Endothelial cell of umbilical vein (primary cell): ENCODE results near the gene PLPPR2. TPM values are rescaled to one million over a fixed set of nuclear protein-coding genes. Genes with fewer than 3 reads are reported as not detected.

Experiments
- BruUV-seq: library from RNA; stranded (reverse); fragments of 400-500 nt; replicated peaks from 2 replicates; lab custom pipeline; 2021; lab: Mats Ljungman, UMichigan
- CTCF ChIA-PET: fragments of 300-600, 350-600 bp; sonication (Branson Sonifier 250); formaldehyde crosslinking; loops from one replicate; lab custom pipeline; 2021; ENCODE audit warnings: antibody characterized with exemption, inconsistent platforms; lab: Charles Lee
- POLR2A ChIA-PET: fragments of 300-600, 350-600 bp; sonication (Branson Sonifier 250); formaldehyde crosslinking; loops from one replicate; lab custom pipeline; 2021; ENCODE audit warnings: antibody characterized with exemption, inconsistent platforms; lab: Charles Lee
- DNase-seq: peaks from one replicate; pipeline ENCODE4 v3.0.0-alpha.2; 2011; ENCODE audit warnings: low read depth, low spot score
- FAIRE-seq: peaks from 2 replicates; lab custom pipeline; 2011; peaks lifted over from hg19 to GRCh38; lab: Jason Lieb, UNC
- H2AFZ ChIP-seq: 2 replicates; pipeline ENCODE4 v1.6.0; 2012; ENCODE audit warnings: low read depth, low read length, control low read depth, inconsistent platforms
- H3K27ac ChIP-seq: 2 replicates; pipeline ENCODE4 v1.5.1; 2011; ENCODE audit warnings: low read depth, mild to moderate bottlenecking, control low read depth, low read length, moderate library complexity; ENCODE audit not compliant: insufficient read depth
- H3K27me3 ChIP-seq, 2 experiments: 2 replicates each; pipeline versions ENCODE4 v1.6.0 to v1.6.1; 2011; ENCODE audit warnings: low read length in 2 of 2, mixed read lengths in 1 of 2; ENCODE audit not compliant: control insufficient read depth in 2 of 2, insufficient read depth in 2 of 2
- H3K36me3 ChIP-seq, 2 experiments: 2 replicates in 1 of 2; 3 replicates in 1 of 2; pipeline ENCODE4 v1.5.1; 2011; ENCODE audit warnings: low read length in 2 of 2, mild to moderate bottlenecking in 1 of 2, moderate library complexity in 1 of 2; ENCODE audit not compliant: control insufficient read depth in 2 of 2, insufficient read depth in 2 of 2; ENCODE audit errors: extremely low read depth in 1 of 2
- H3K4me1 ChIP-seq: 3 replicates; pipeline ENCODE4 v1.5.1; 2011; ENCODE audit warnings: mild to moderate bottlenecking, low read length; ENCODE audit not compliant: control insufficient read depth, insufficient read depth; ENCODE audit errors: extremely low read depth
- H3K4me2 ChIP-seq: 2 replicates; pipeline ENCODE4 v1.6.1; 2011; ENCODE audit warnings: low read length, control low read depth, mixed read lengths; ENCODE audit not compliant: insufficient read depth
- H3K4me3 ChIP-seq, 3 experiments: fragments of 200-600 bp in 1 of 3; sonication (generic), shearing (Covaris generic) in 1 of 3; replicated peaks in 1 of 3; 2 replicates each; pipeline ENCODE4 v1.5.1; 2011 to 2016; ENCODE audit warnings: control low read depth in 3 of 3, low read length in 3 of 3, mild to moderate bottlenecking in 2 of 3, inconsistent platforms in 1 of 3, low read depth in 1 of 3, moderate library complexity in 1 of 3; ENCODE audit not compliant: insufficient read depth in 1 of 3
- H3K79me2 ChIP-seq: 2 replicates; pipeline ENCODE4 v1.6.0; 2012; ENCODE audit warnings: low read length, inconsistent platforms; ENCODE audit not compliant: control insufficient read depth, insufficient read depth
- H3K9ac ChIP-seq: replicated peaks from 2 replicates; pipeline ENCODE3; 2011; ENCODE audit warnings: low read length, control low read depth; ENCODE audit not compliant: insufficient read depth; ENCODE audit errors: extremely low read depth
- H3K9me1 ChIP-seq: replicated peaks from 3 replicates; pipeline ENCODE4 v1.6.0; 2011; ENCODE audit warnings: mild to moderate bottlenecking, low read length; ENCODE audit not compliant: control insufficient read depth, insufficient read depth; ENCODE audit errors: extremely low read depth
- H3K9me3 ChIP-seq: replicated peaks from 2 replicates; pipeline ENCODE4 v1.5.1; 2012; ENCODE audit warnings: low read length, inconsistent platforms; ENCODE audit not compliant: control insufficient read depth, insufficient read depth
- H4K20me1 ChIP-seq: replicated peaks from 2 replicates; pipeline ENCODE3; 2011; ENCODE audit warnings: mild to moderate bottlenecking, low read length; ENCODE audit not compliant: control insufficient read depth, insufficient read depth; ENCODE audit errors: extremely low read depth
- EZH2 ChIP-seq: IDR thresholded peaks from 2 replicates; pipeline ENCODE4 v1.6.1; 2012; ENCODE audit warnings: borderline replicate concordance, low read depth, mild to moderate bottlenecking, moderate library complexity, low read length, inconsistent platforms; ENCODE audit not compliant: severe bottlenecking
- JUN ChIP-seq: IDR thresholded peaks from 2 replicates; pipeline ENCODE4 v1.6.1; 2011; ENCODE audit warnings: borderline replicate concordance, low read depth; ENCODE audit not compliant: insufficient read length, insufficient read depth
- dilution Hi-C: fragments of 300-500 bp; cut with MboI; formaldehyde crosslinking; loops from one replicate; pipeline ENCODE4 v1.15.0; 2019; ENCODE audit warnings: low sequenced_read_pairs; ENCODE audit not compliant: extremely low pct_ligation_motif_present
- intact Hi-C: fragments of 100-400 bp; cut with micrococcal nuclease; formaldehyde crosslinking; loops from one replicate; pipeline ENCODE4 v1.10.0; 2022
- polyA plus RNA-seq, 4 experiments: library from polyadenylated mRNA; depleted of rRNA in 3 of 4; stranded (reverse) in 3 of 4; unstranded in 1 of 4; fragments of >200 nt; gene quantifications; 2 replicates each; pipeline versions ENCODE4 v1.2.1 to v1.2.3, GENCODE V29; 2011 to 2012; ENCODE audit warnings: missing spikeins in 1 of 4
- total RNA-seq: library from RNA; stranded (reverse); gene quantifications from 2 replicates; pipeline ENCODE4 v1.2.3, GENCODE V29; 2021
- TF ChIP-seq, protein P1 (sequence below), 2 donors: IDR thresholded peaks; 1 replicate in 1 of 2; 2 replicates in 1 of 2; pipeline ENCODE4 v1.5.1; 2011; ENCODE audit warnings: low read length in 2 of 2, mild to moderate bottlenecking in 2 of 2, moderate library complexity in 2 of 2, control low read depth in 1 of 2, inconsistent platforms in 1 of 2, low read depth in 1 of 2; ENCODE audit not compliant: insufficient read depth in 1 of 2; ENCODE audit errors: extremely low read depth in 1 of 2

PLPPR2 gene
- total and polyA plus RNA-seq, 2 donors (not counting 3 experiments of a cell fraction or from before 2014, with no cell fraction given), result 23.7 to 28.7 TPM

DNA sequence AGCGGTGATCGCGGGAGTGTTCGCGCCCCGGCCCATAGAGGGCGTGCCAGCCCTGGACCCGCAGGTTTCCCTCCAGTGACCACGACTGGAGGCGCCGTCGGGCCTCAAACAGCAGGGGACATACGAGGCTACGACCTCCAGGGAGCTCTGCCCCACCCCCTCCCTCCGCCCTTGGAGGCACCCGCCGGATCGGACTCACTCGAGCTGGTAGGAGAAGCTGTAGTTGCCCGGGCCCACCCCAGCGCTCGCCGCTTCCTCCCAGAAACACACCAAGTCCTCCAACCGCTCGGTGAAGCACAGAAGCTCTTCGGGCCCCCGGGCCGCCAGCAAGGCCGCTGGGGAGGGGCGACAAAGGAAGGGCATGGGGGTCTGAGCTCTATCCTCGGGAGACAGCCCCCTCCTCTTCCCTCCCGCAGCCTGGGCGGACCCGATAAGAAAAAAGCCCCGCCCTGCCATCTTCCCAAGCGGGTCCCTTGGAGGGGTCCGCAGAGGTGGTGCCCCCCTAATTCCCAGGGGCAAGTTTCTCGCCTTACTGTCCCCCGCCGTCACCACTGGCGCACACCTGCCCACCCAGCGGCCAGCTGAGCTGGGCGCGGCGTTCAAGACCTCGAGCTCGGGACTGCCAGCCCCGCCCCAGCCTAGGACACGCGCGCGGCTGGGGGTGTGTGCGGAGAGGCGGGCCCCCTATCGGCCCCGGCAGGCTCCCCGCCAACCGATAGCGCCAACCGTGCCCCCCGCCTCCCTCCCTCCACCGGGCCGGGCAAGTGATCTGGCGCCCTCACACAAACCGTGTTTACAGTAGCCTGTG, 27.9 kb downstream of the PLPPR2 start:
- no peaks in the 10 kb centered on the region for H4K20me1 ChIP-seq
- POLR2A ChIA-PET, result interaction anchor here (0.6 to 0.8 kb wide), 3 partner anchors 43 to 82 kb away, joined by 3 to 9 read pairs (median 6); no protein-coding TSS in a partner anchor
- H3K9me1 ChIP-seq, result no peaks in the 10 kb centered on the region
- no peaks in the 10 kb centered on the region for H3K36me3 ChIP-seq
- no peak for TF ChIP-seq JUN
- no peak for TF ChIP-seq EZH2
- TF ChIP-seq, protein P1, sequence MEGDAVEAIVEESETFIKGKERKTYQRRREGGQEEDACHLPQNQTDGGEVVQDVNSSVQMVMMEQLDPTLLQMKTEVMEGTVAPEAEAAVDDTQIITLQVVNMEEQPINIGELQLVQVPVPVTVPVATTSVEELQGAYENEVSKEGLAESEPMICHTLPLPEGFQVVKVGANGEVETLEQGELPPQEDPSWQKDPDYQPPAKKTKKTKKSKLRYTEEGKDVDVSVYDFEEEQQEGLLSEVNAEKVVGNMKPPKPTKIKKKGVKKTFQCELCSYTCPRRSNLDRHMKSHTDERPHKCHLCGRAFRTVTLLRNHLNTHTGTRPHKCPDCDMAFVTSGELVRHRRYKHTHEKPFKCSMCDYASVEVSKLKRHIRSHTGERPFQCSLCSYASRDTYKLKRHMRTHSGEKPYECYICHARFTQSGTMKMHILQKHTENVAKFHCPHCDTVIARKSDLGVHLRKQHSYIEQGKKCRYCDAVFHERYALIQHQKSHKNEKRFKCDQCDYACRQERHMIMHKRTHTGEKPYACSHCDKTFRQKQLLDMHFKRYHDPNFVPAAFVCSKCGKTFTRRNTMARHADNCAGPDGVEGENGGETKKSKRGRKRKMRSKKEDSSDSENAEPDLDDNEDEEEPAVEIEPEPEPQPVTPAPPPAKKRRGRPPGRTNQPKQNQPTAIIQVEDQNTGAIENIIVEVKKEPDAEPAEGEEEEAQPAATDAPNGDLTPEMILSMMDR (IDR thresholded peaks at IDR 0.05; ENCODE audit: extremely low read depth in 1 of 2, insufficient read depth in 1 of 2, low read depth in 1 of 2, low read length in 2 of 2), result peak; percentile 72 to 87
- H3K27me3 ChIP-seq, result no peaks in the 10 kb centered on the region
- BruUV-seq, result no TSS peak
- CTCF ChIA-PET, result interaction anchor here (0.7 to 5.5 kb wide), 17 partner anchors 9 to 99 kb away, joined by 3 to 55 read pairs (median 5); partner anchors contain the start of genes CCDC159, ODAD3, PRKCSH and RAB3D
- H3K27ac ChIP-seq, result no peak overlapping the region
- H3K9ac ChIP-seq, result peak overlapping the region; percentile 17
- intact Hi-C loops (loop anchor here (5.0 kb wide), 1 partner anchor 39 kb away; no protein-coding TSS in a partner anchor), dilution Hi-C loops (no loop called here)
- H3K4me2 ChIP-seq, result peak overlapping the region; percentile 67
- FAIRE-seq, result peak; percentile 28
- H3K79me2 ChIP-seq, result peaks cover 4% of the 10 kb centered on the region
- no peaks in the 10 kb centered on the region for H3K9me3 ChIP-seq
- peak overlapping the region; percentile 23 for H2AFZ ChIP-seq
- H3K4me1 ChIP-seq, result peaks cover 28% of the 10 kb centered on the region
- DNase-seq, result peak; percentile 28
- H3K4me3 ChIP-seq, result peak overlapping the region; percentile 7 to 46 (median 35)
